Sigmoid colon (tissue), 3 donors: ENCODE data around the gene DYNLRB1.

Experiments used
- CTCF ChIP-seq, 4 experiments: fragments of 450-650 bp in 3 of 4; fragments of 200-600 bp in 1 of 4; IDR thresholded peaks; one replicate each; pipeline ENCODE4 v1.5.1; 2016 to 2019; ENCODE audit warnings: antibody characterized with exemption in 4 of 4, mild to moderate bottlenecking in 3 of 4, moderate library complexity in 2 of 4
- POLR2A ChIP-seq, 2 donors: fragments of 450-650 bp; IDR thresholded peaks; one replicate each; pipeline ENCODE4 v1.6.1; 2016; ENCODE audit warnings: antibody characterized with exemption in 2 of 2, mild to moderate bottlenecking in 2 of 2, moderate library complexity in 2 of 2

- TF ChIP-seq POLR2A (IDR thresholded peaks at IDR 0.05) = no peak
- no peak for TF ChIP-seq CTCF (IDR thresholded peaks at IDR 0.05)
Measured at GRCh38 chr20:34491226-34491931, 24.8 kb upstream of the DYNLRB1 start.
